Measurements from ENCODE around the gene NFIA.

Gene NFIA

DNA sequence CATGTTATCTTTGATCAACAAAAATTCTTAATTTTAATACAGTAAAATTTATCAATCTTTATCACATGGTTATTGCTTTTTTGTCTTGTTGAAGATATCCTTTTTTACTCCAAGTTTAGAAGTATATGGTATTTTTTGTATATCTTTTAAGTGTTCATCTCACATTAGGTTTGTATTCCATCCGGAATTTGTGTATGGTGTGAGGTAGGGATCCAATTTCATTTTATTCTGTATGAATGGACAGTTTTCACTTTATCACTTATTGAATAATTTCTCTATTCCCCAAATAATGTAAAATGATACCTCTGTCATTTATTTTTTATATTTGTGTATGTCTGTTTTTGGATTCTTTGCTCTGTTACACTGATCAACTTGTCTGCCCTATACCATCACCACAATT is 25.3 kb downstream of the NFIA start:
- TF ChIP-seq CTCF (conservative IDR thresholded peaks at IDR 0.05; ENCODE audit: low read depth, low read length) = no peak
- Histone ChIP-seq H3K4me3 (IDR thresholded peaks at IDR 0.05; ENCODE audit: insufficient read depth, low read depth, low read length) (no peak overlapping the region), H3K27ac (no peak overlapping the region), H2AFZ (ENCODE audit: low read depth) (no peak overlapping the region), H3K36me3 (ENCODE audit: insufficient read depth) (no peaks in the 10 kb centered on the region), H3K9ac (no peak overlapping the region), H4K20me1 (ENCODE audit: insufficient read depth) (no peaks in the 10 kb centered on the region), H3K27me3 (ENCODE audit: insufficient read depth, low read depth) (no peaks in the 10 kb centered on the region), H3K4me1 (ENCODE audit: low read depth, poor library complexity, severe bottlenecking) (no peaks in the 10 kb centered on the region), H3K4me2 (no peak overlapping the region), H3K79me2 (ENCODE audit: insufficient read depth, low read depth) (no peaks in the 10 kb centered on the region)

DNA sequence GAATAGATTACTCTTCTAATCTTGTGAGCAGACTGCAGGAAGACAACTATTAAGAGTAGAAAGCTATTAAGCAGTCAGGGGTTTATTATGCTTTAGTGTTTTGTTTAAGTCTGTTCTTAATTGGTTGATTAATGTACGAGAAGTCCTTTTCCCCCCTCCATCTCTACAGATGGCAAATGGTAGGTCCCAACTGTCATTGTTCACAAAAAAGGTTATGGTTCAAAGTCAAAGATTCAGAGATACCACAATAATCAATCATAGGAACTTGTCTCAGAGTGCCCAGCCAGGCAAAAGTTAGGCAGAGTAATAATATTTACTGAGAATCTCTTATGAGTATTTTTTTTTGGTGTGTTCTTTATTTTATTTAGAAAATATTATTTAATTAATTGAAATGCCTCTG is 26.8 kb downstream of the NFIA start:
- H3K36me3 ChIP-seq (ENCODE audit: insufficient read depth) = no peaks in the 10 kb centered on the region
- H3K27me3 ChIP-seq (ENCODE audit: insufficient read depth, low read depth) = no peaks in the 10 kb centered on the region
- TF ChIP-seq CTCF (conservative IDR thresholded peaks at IDR 0.05; ENCODE audit: low read depth, low read length) = no peak
- H3K4me2 ChIP-seq = no peak overlapping the region
- no peaks in the 10 kb centered on the region for H3K79me2 ChIP-seq (ENCODE audit: insufficient read depth, low read depth)
- H3K27ac ChIP-seq = no peak overlapping the region
- H3K4me1 ChIP-seq (ENCODE audit: low read depth, poor library complexity, severe bottlenecking) = no peaks in the 10 kb centered on the region
- H2AFZ ChIP-seq (ENCODE audit: low read depth) = no peak overlapping the region
- H4K20me1 ChIP-seq (ENCODE audit: insufficient read depth) = no peaks in the 10 kb centered on the region
- H3K4me3 ChIP-seq (IDR thresholded peaks at IDR 0.05; ENCODE audit: insufficient read depth, low read depth, low read length) = no peak overlapping the region
- H3K9ac ChIP-seq = no peak overlapping the region

GRCh38 chr1:61109910-61110309 is 27.5 kb downstream of the NFIA start:
- no peak overlapping the region for H3K4me3 ChIP-seq (IDR thresholded peaks at IDR 0.05; ENCODE audit: insufficient read depth, low read depth, low read length)
- no peak overlapping the region for H3K27ac ChIP-seq

GRCh38 chr1:61110554-61110953 is 28.2 kb downstream of the NFIA start:
- no peak overlapping the region for H3K4me2 ChIP-seq
- H3K79me2 ChIP-seq (ENCODE audit: insufficient read depth, low read depth) = no peaks in the 10 kb centered on the region
- no peak overlapping the region for H3K27ac ChIP-seq
- no peak overlapping the region for H3K9ac ChIP-seq
- H3K27me3 ChIP-seq (ENCODE audit: insufficient read depth, low read depth) = no peaks in the 10 kb centered on the region
- no peak overlapping the region for H2AFZ ChIP-seq (ENCODE audit: low read depth)
- no peaks in the 10 kb centered on the region for H3K4me1 ChIP-seq (ENCODE audit: low read depth, poor library complexity, severe bottlenecking)
- no peak overlapping the region for H3K4me3 ChIP-seq (IDR thresholded peaks at IDR 0.05; ENCODE audit: insufficient read depth, low read depth, low read length)
- no peak for TF ChIP-seq CTCF (conservative IDR thresholded peaks at IDR 0.05; ENCODE audit: low read depth, low read length)
- no peaks in the 10 kb centered on the region for H3K36me3 ChIP-seq (ENCODE audit: insufficient read depth)
- H4K20me1 ChIP-seq (ENCODE audit: insufficient read depth) = no peaks in the 10 kb centered on the region

More at GRCh38 chr1:61109910-61110309, 27.5 kb downstream of the NFIA start:
- Histone ChIP-seq H3K4me2 (no peak overlapping the region), H3K4me1 (ENCODE audit: low read depth, poor library complexity, severe bottlenecking) (no peaks in the 10 kb centered on the region), H3K9ac (no peak overlapping the region), H3K36me3 (ENCODE audit: insufficient read depth) (no peaks in the 10 kb centered on the region), H4K20me1 (ENCODE audit: insufficient read depth) (no peaks in the 10 kb centered on the region), H2AFZ (ENCODE audit: low read depth) (no peak overlapping the region), H3K79me2 (ENCODE audit: insufficient read depth, low read depth) (no peaks in the 10 kb centered on the region), H3K27me3 (ENCODE audit: insufficient read depth, low read depth) (no peaks in the 10 kb centered on the region)
- no peak for TF ChIP-seq CTCF (conservative IDR thresholded peaks at IDR 0.05; ENCODE audit: low read depth, low read length)
